ENCODE data around the gene OSER1.

GRCh38 chr20:44172572-44172950 is 38.0 kb downstream of the OSER1 start:
- TF ChIP-seq, protein P1, sequence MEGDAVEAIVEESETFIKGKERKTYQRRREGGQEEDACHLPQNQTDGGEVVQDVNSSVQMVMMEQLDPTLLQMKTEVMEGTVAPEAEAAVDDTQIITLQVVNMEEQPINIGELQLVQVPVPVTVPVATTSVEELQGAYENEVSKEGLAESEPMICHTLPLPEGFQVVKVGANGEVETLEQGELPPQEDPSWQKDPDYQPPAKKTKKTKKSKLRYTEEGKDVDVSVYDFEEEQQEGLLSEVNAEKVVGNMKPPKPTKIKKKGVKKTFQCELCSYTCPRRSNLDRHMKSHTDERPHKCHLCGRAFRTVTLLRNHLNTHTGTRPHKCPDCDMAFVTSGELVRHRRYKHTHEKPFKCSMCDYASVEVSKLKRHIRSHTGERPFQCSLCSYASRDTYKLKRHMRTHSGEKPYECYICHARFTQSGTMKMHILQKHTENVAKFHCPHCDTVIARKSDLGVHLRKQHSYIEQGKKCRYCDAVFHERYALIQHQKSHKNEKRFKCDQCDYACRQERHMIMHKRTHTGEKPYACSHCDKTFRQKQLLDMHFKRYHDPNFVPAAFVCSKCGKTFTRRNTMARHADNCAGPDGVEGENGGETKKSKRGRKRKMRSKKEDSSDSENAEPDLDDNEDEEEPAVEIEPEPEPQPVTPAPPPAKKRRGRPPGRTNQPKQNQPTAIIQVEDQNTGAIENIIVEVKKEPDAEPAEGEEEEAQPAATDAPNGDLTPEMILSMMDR (IDR thresholded peaks at IDR 0.05): no peak
- TF ChIP-seq POLR2AphosphoS5 (IDR thresholded peaks at IDR 0.05): no peak

Data from gastroesophageal sphincter (tissue), 3 donors.